Nasal cavity respiratory epithelium epithelial cell of viscerocranial mucosa (primary cell): Measurements from ENCODE around the gene AGFG1. TPM values are rescaled to one million over a fixed set of nuclear protein-coding genes. Genes with fewer than 3 reads are reported as not detected.

Experiments used
- total RNA-seq: library from RNA; depleted of rRNA; stranded (reverse); fragments of >200 nt; gene quantifications from 2 replicates; pipeline ENCODE4 v1.2.3, GENCODE V29; 2014

The AGFG1 gene
- total RNA-seq, result 83.4 and 135 TPM in 2 replicates

GRCh38 chr2:227471924-227472264 is at the start of gene AGFG1:
AGFG1 (plus strand) TSS chr2:227472156; CDS start chr2:227472422, 266 bp downstream.

GRCh38 chr2:227598835-227599503 is 127.0 kb downstream of the AGFG1 start, which contains the start of gene SCYGR2:
SCYGR2 (plus strand) TSS chr2:227598893; CDS start chr2:227598893, 0 bp downstream.

Other genes with a start within 250 kb of the AGFG1 start
- 83.4 and 84.9 TPM in 2 replicates for gene MFF, start 146.9 kb upstream of the AGFG1 start, total RNA-seq
- gene TM4SF20, start 92.8 kb upstream of the AGFG1 start, total RNA-seq, result not detected in 2 replicates
- not detected in 2 replicates for gene SCYGR1, start 84.2 kb upstream of the AGFG1 start, total RNA-seq
- not detected in 2 replicates for gene SCYGR2, start 126.7 kb downstream of the AGFG1 start, total RNA-seq
- not detected in 2 replicates for gene SCYGR3, start 142.7 kb downstream of the AGFG1 start, total RNA-seq
- not detected in 2 replicates for gene SCYGR4, start 145.3 kb downstream of the AGFG1 start, total RNA-seq
- not detected in 2 replicates for gene SCYGR5, start 194.6 kb downstream of the AGFG1 start, total RNA-seq
- under 0.01 and 0.36 TPM in 2 replicates for gene SLC19A3, start 245.9 kb downstream of the AGFG1 start, total RNA-seq